K562 (cell line): Measurements from ENCODE around the gene NUP50.

Experiments
- HDGF ChIP-seq: fragments of 450-650 bp; IDR thresholded peaks from 2 replicates; pipeline ENCODE4 v1.6.1; 2016
- JUN ChIP-seq, 2 experiments: sonication (generic) in 1 of 2; formaldehyde crosslinking in 1 of 2; IDR thresholded peaks; 2 replicates each; pipeline versions ENCODE4 v1.6.1 to v1.8.0; 2012 to 2022; ENCODE audit warnings: borderline replicate concordance in 2 of 2, mild to moderate bottlenecking in 2 of 2, improper control_type of control experiment in 1 of 2, low read depth in 1 of 2, low read length in 1 of 2, missing genetic modification reagents in 1 of 2
- MTF1 ChIP-seq: fragments of 250-450 bp; sonication (Bioruptor Pico); IDR thresholded peaks from 2 replicates; pipeline ENCODE4 v1.9.0; 2021; ENCODE audit warnings: moderate library complexity, mild to moderate bottlenecking, inconsistent platforms, borderline replicate concordance
- RFX5 ChIP-seq: IDR thresholded peaks from 2 replicates; pipeline ENCODE4 v1.6.1; 2011; ENCODE audit warnings: low read depth, mild to moderate bottlenecking, improper control_type of control experiment, low read length
- TAF1 ChIP-seq: IDR thresholded peaks from 2 replicates; pipeline ENCODE4 v1.6.1; 2011; ENCODE audit warnings: mild to moderate bottlenecking, low read length, moderate library complexity; ENCODE audit not compliant: insufficient read depth, control insufficient read depth, severe bottlenecking; ENCODE audit errors: extremely low read depth
- TBP ChIP-seq: optimal IDR thresholded peaks from 2 replicates; pipeline ENCODE3; 2011; ENCODE audit warnings: low read depth, low read length, improper control_type of control experiment
- ZNF324 ChIP-seq: fragments of 250-450 bp; sonication (Bioruptor Pico); IDR thresholded peaks from 2 replicates; pipeline ENCODE4 v1.4.0; 2020; ENCODE audit warnings: mild to moderate bottlenecking
- ZNF583 ChIP-seq: fragments of 250-450 bp; sonication (Bioruptor Pico); IDR thresholded peaks from 2 replicates; pipeline ENCODE4 v1.4.0; 2020
- ZNF830 ChIP-seq: fragments of 250-450 bp; sonication (Bioruptor Pico); IDR thresholded peaks from 2 replicates; pipeline ENCODE4 v1.5.0; 2021; ENCODE audit warnings: mild to moderate bottlenecking
- TF ChIP-seq, protein P1 (sequence below): fragments of 450-650 bp; IDR thresholded peaks from 2 replicates; pipeline ENCODE4 v1.6.1; 2017; ENCODE audit warnings: antibody characterized with exemption, mild to moderate bottlenecking

DNA sequence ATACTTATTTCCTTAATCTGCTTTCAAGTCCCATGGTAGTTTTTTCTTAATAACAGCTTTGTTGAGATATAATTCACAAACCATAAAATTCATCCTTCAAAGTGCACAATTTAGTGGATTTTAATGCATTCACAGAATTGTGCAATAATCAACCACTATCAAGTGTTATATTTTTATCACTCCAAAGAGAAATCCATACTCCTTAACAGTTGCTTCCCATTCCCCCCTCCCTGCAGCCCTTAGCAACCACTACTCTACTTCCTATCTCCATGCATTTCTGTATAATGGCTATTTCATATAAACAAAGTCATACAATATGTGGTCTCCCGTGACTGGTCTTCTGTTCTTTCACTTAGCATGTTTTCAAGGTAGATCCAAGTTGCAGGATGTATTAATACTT is 18.8 kb upstream of the NUP50 start:
- TF ChIP-seq JUN (IDR thresholded peaks at IDR 0.05; ENCODE audit: borderline replicate concordance, low read depth, low read length) (no peak), JUN (CRISPR knock-in tag; IDR thresholded peaks at IDR 0.05; ENCODE audit: borderline replicate concordance) (no peak), ZNF324 (no peak), RFX5 (no peak), TAF1 (no peak), ZNF830 (CRISPR knock-in tag) (no peak), TBP (no peak), ZNF583 (CRISPR knock-in tag) (no peak), HDGF (no peak), MTF1 (CRISPR knock-in tag) (no peak)
- TF ChIP-seq, protein P1, sequence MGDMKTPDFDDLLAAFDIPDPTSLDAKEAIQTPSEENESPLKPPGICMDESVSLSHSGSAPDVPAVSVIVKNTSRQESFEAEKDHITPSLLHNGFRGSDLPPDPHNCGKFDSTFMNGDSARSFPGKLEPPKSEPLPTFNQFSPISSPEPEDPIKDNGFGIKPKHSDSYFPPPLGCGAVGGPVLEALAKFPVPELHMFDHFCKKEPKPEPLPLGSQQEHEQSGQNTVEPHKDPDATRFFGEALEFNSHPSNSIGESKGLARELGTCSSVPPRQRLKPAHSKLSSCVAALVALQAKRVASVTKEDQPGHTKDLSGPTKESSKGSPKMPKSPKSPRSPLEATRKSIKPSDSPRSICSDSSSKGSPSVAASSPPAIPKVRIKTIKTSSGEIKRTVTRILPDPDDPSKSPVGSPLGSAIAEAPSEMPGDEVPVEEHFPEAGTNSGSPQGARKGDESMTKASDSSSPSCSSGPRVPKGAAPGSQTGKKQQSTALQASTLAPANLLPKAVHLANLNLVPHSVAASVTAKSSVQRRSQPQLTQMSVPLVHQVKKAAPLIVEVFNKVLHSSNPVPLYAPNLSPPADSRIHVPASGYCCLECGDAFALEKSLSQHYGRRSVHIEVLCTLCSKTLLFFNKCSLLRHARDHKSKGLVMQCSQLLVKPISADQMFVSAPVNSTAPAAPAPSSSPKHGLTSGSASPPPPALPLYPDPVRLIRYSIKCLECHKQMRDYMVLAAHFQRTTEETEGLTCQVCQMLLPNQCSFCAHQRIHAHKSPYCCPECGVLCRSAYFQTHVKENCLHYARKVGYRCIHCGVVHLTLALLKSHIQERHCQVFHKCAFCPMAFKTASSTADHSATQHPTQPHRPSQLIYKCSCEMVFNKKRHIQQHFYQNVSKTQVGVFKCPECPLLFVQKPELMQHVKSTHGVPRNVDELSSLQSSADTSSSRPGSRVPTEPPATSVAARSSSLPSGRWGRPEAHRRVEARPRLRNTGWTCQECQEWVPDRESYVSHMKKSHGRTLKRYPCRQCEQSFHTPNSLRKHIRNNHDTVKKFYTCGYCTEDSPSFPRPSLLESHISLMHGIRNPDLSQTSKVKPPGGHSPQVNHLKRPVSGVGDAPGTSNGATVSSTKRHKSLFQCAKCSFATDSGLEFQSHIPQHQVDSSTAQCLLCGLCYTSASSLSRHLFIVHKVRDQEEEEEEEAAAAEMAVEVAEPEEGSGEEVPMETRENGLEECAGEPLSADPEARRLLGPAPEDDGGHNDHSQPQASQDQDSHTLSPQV, result no peak
